ENCODE measurements around the gene MAFG.

Gene MAFG

DNA sequence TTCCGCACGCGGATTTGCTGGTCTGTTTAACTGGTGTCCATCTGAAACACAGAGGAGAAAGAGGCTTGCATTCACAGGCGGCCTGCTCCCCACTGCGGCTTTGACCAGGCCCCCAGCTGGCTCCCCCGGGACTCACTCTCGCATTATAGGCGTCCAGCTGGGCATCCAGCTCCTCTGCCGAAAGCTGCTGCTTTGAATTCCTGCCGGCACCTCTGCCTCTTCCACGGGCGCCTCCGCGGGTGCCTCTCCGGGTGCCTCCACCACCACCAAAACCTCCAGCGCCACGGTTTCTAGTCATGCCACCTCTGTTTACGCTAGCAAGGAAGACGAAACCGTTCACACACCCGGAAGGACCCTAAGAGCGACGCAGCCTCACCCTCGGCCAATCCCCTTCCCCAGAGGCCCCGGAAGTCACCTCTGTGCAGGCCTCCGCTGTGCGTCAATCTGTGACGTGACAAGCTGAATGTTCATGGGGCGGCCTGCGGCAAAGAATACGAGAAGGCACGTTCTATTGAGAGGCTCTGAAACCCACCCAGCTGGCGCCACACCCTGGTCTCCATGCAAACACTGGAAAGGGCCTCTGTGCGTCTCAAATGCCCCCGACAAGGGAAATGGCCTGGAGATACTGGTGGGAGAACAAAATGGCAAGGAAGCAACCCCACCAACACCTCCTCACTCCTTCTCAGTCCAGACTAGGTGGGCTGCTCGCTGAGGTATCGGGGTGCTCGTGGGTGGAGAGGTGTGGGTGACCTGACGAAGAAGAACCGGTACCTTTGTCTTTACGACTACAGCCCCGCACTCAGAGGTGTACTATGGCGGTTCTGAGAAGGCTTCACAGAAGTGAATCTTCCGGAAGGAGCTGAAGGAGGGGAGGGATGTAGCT, 39.2 kb downstream of the MAFG start:
- no peak overlapping the region for H2AFZ ChIP-seq (ENCODE audit: low read depth, low read length)
- peaks cover 17% of the 10 kb centered on the region for H3K4me1 ChIP-seq (ENCODE audit: insufficient read depth, low read length)
- H3K9me3 ChIP-seq (ENCODE audit: low read length): no peaks in the 10 kb centered on the region
- H3K4me3 ChIP-seq (ENCODE audit: low read length): no peak overlapping the region
- no peaks in the 10 kb centered on the region for H3K27me3 ChIP-seq (ENCODE audit: insufficient read depth, low read length)
- peaks cover 64% of the 10 kb centered on the region for H3K36me3 ChIP-seq (ENCODE audit: insufficient read depth, low read length)

- Histone ChIP-seq H3K36me3 (ENCODE audit: insufficient read depth, low read length) (peaks cover 74% of the 10 kb centered on the region), H3K27me3 (ENCODE audit: insufficient read depth, low read length) (no peaks in the 10 kb centered on the region), H3K4me3 (ENCODE audit: low read length) (no peak overlapping the region), H3K4me1 (ENCODE audit: insufficient read depth, low read length) (peaks cover 12% of the 10 kb centered on the region), H3K9me3 (ENCODE audit: low read length) (no peaks in the 10 kb centered on the region), H2AFZ (ENCODE audit: low read depth, low read length) (no peak overlapping the region)
Measured at GRCh38 chr17:81885869-81886548, 41.5 kb downstream of the MAFG start.

DNA sequence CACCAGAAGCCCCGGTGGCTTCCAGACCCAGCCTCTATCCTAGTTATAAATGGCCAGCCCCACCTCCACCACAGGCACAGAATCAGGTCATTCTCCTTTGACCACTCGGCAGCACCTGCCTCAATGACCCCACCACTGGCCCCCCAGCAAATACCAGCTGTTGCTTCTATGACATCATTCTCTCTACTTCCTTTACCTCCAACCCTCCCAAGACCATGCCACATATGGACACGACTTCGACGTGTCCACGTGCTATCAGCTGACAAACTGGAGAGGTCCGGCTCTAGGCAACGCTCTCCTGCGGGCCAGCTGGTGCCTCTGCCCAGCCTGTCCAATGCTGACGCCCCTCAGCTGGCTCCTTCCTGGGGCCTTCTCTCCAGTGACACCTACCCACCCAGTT, 42.1 kb downstream of the MAFG start:
- Histone ChIP-seq H3K27me3 (ENCODE audit: insufficient read depth, low read length) (no peaks in the 10 kb centered on the region), H3K36me3 (ENCODE audit: insufficient read depth, low read length) (peaks cover 73% of the 10 kb centered on the region), H3K9me3 (ENCODE audit: low read length) (no peaks in the 10 kb centered on the region), H3K4me1 (ENCODE audit: insufficient read depth, low read length) (peaks cover 9% of the 10 kb centered on the region), H2AFZ (ENCODE audit: low read depth, low read length) (no peak overlapping the region), H3K4me3 (ENCODE audit: low read length) (no peak overlapping the region)

- H2AFZ ChIP-seq (ENCODE audit: low read depth, low read length): no peak overlapping the region
- H3K27me3 ChIP-seq (ENCODE audit: insufficient read depth, low read length): no peaks in the 10 kb centered on the region
- H3K4me1 ChIP-seq (ENCODE audit: insufficient read depth, low read length): peaks cover 4% of the 10 kb centered on the region
- H3K4me3 ChIP-seq (ENCODE audit: low read length): no peak overlapping the region
- no peaks in the 10 kb centered on the region for H3K9me3 ChIP-seq (ENCODE audit: low read length)
- peaks cover 69% of the 10 kb centered on the region for H3K36me3 ChIP-seq (ENCODE audit: insufficient read depth, low read length)
Measured at GRCh38 chr17:81884968-81885367, 42.6 kb downstream of the MAFG start.

DNA sequence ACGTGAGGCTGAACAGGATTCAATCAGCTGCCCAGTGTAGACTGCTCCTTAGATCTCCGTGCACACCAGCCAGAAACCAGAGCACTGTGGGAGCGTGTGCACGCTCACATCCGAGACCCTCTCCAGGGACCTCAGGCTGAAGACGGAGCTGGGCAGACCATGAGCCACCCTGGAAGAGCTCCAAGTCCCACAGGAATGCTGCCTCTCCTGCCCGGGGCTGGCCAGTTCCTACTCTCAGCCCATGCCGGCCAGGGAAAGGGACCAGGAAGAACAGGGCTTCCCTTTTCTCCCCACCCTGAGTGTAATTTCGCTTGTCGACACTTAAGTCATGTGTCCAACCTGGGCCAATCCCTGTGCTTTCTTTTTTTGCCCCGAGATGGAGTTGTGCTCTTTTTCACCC, 43.0 kb downstream of the MAFG start:
- H3K36me3 ChIP-seq (ENCODE audit: insufficient read depth, low read length): peaks cover 69% of the 10 kb centered on the region
- no peaks in the 10 kb centered on the region for H3K9me3 ChIP-seq (ENCODE audit: low read length)
- H3K4me1 ChIP-seq (ENCODE audit: insufficient read depth, low read length): no peaks in the 10 kb centered on the region
- H2AFZ ChIP-seq (ENCODE audit: low read depth, low read length): no peak overlapping the region
- H3K27me3 ChIP-seq (ENCODE audit: insufficient read depth, low read length): no peaks in the 10 kb centered on the region
- H3K4me3 ChIP-seq (ENCODE audit: low read length): no peak overlapping the region

GRCh38 chr17:81879121-81879520, 48.4 kb downstream of the MAFG start:
- Histone ChIP-seq H3K36me3 (ENCODE audit: insufficient read depth, low read length) (peaks cover 32% of the 10 kb centered on the region), H3K9me3 (ENCODE audit: low read length) (no peaks in the 10 kb centered on the region), H3K4me1 (ENCODE audit: insufficient read depth, low read length) (no peaks in the 10 kb centered on the region), H3K27me3 (ENCODE audit: insufficient read depth, low read length) (no peaks in the 10 kb centered on the region), H2AFZ (ENCODE audit: low read depth, low read length) (no peak overlapping the region), H3K4me3 (ENCODE audit: low read length) (no peak overlapping the region)

DNA sequence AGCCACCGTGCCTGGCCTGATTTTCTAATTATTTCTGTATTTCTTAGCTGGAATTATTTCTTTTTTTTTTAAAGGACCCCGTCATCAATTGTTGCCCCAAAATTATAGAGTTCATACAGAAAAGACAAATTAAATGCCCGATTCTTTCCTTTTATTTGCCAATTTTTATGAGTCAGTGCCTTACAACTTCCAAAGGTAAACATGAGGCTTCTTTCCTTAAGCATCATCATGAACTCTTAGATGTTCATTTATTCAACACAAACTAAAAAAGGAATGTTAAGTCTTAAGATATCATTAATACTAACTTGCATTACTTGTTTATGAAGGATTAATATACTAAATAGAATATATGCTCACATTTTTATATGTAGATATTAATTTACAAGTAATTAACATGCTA, 49.2 kb downstream of the MAFG start:
- Histone ChIP-seq H2AFZ (ENCODE audit: low read depth, low read length) (no peak overlapping the region), H3K36me3 (ENCODE audit: insufficient read depth, low read length) (peaks cover 28% of the 10 kb centered on the region), H3K4me1 (ENCODE audit: insufficient read depth, low read length) (no peaks in the 10 kb centered on the region), H3K27me3 (ENCODE audit: insufficient read depth, low read length) (no peaks in the 10 kb centered on the region), H3K9me3 (ENCODE audit: low read length) (no peaks in the 10 kb centered on the region), H3K4me3 (ENCODE audit: low read length) (no peak overlapping the region)

DNA sequence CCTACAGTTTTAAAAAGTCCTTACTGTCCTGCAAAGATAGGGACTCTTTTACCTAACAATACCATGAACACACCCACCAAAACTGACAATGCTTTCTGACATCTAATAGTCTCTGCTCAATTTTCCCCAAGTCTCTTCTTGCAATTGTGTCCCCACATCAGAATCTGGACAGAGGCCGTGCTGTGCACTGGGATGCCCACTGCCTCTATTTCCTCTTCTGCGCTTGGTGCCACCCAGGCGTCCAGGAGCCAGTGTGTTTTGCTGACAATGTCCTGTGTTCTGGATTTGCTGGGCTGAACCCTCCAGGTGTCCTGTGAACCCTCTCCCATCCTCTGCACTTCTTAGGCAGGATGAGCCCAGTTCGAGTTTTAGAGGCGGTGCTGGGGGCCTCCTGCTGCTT, 50.0 kb downstream of the MAFG start:
- Histone ChIP-seq H3K36me3 (ENCODE audit: insufficient read depth, low read length) (peaks cover 24% of the 10 kb centered on the region), H3K27me3 (ENCODE audit: insufficient read depth, low read length) (no peaks in the 10 kb centered on the region), H2AFZ (ENCODE audit: low read depth, low read length) (no peak overlapping the region), H3K4me3 (ENCODE audit: low read length) (no peak overlapping the region), H3K9me3 (ENCODE audit: low read length) (no peaks in the 10 kb centered on the region), H3K4me1 (ENCODE audit: insufficient read depth, low read length) (no peaks in the 10 kb centered on the region)

GRCh38 chr17:81871387-81872230, 55.9 kb downstream of the MAFG start:
- peaks cover 36% of the 10 kb centered on the region for H3K4me1 ChIP-seq (ENCODE audit: insufficient read depth, low read length)
- no peaks in the 10 kb centered on the region for H3K9me3 ChIP-seq (ENCODE audit: low read length)
- peak overlapping the region; percentile 79 for H3K4me3 ChIP-seq (ENCODE audit: low read length)
- no peaks in the 10 kb centered on the region for H3K27me3 ChIP-seq (ENCODE audit: insufficient read depth, low read length)
- peak overlapping the region; percentile 66 for H2AFZ ChIP-seq (ENCODE audit: low read depth, low read length)
- peaks cover 20% of the 10 kb centered on the region for H3K36me3 ChIP-seq (ENCODE audit: insufficient read depth, low read length)

GRCh38 chr17:81870981-81871386, 56.6 kb downstream of the MAFG start, which contains the start of gene ARHGDIA:
TSS of gene ARHGDIA (minus strand) at chr17:81871337. CDS start at chr17:81869930, 1,407 bp downstream.
- Histone ChIP-seq H3K4me3 (ENCODE audit: low read length) (peak within 1 kb of the TSS; percentile 79), H3K4me1 (ENCODE audit: insufficient read depth, low read length) (peaks cover 36% of the 10 kb centered on the region), H3K27me3 (ENCODE audit: insufficient read depth, low read length) (no peaks in the 10 kb centered on the region), H2AFZ (ENCODE audit: low read depth, low read length) (peak within 1 kb of the TSS; percentile 66), H3K36me3 (ENCODE audit: insufficient read depth, low read length) (peaks cover 19% of the 10 kb centered on the region), H3K9me3 (ENCODE audit: low read length) (no peaks in the 10 kb centered on the region)

DNA sequence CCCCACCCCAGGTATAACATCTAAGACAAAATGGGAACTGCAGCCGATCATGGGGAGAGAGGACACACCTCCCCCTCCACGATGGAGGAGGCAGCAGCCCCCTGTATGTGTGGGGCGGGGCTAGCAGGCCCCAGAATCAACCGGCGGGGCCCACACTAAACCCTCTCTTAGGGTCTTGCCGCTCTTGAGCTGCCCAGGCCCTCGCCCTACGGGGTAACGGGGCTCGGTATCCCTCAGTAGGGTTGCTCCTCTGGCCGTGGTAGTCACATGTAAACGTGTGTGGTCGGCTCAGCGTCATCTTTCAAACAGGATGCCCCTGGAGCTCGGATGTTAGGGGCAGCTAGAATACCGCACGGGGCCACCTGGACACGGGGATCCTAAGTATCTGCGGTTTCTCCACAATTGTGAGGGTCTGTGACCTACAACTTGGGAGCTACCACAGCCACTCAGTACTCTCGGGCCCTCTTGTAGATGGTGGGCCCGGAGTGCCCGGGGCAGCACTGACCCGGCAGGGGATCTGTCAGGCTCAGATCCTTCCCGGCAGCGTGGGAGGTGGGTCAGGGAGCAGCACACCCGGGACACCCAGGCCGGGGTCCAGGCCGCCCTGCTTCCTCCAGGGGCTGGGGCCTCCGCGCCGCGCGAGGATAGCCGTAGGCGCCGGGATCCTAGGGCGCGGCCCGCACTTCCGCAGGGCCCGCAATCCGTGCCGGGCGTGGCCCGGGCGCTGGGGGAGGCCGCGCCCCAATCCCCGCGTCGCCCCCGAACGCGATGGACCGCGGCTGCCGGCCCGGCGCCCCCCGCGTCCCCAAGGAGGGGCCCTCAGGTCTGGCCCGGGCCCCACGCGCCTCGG, 57.2 kb downstream of the MAFG start:
- Histone ChIP-seq H3K27me3 (ENCODE audit: insufficient read depth, low read length) (no peaks in the 10 kb centered on the region), H3K9me3 (ENCODE audit: low read length) (no peaks in the 10 kb centered on the region), H3K36me3 (ENCODE audit: insufficient read depth, low read length) (peaks cover 25% of the 10 kb centered on the region), H2AFZ (ENCODE audit: low read depth, low read length) (no peak overlapping the region), H3K4me3 (ENCODE audit: low read length) (peak overlapping the region; percentile 79), H3K4me1 (ENCODE audit: insufficient read depth, low read length) (peaks cover 36% of the 10 kb centered on the region)
